Activated CD4-positive, CD25-positive, alpha-beta regulatory T cell treated with anti-CD3 and anti-CD28 coated beads, Interleukin-2, amount 50 U/mL, for 24 hours (primary cell): Measurements from ENCODE around the gene ZFP36L1.

Experiments used
- ATAC-seq, 2 donors: fragments of 150-1000 bp; cut with Tn5 transposase; one replicate each; pipeline ENCODE4 v1.10.0; 2021; ENCODE audit warnings: mild to moderate bottlenecking in 1 of 2, moderate library complexity in 1 of 2

The ZFP36L1 gene

GRCh38 chr14:68761391-68761790 lies 31.5 kb downstream of the ZFP36L1 start:
- ATAC-seq = no peak

- no peak for ATAC-seq
Measured at GRCh38 chr14:68760761-68761160, 32.1 kb downstream of the ZFP36L1 start.

- ATAC-seq = no peak
Measured at GRCh38 chr14:68759937-68760336, 32.9 kb downstream of the ZFP36L1 start.

- no peak for ATAC-seq
Measured at GRCh38 chr14:68759017-68759560, 33.8 kb downstream of the ZFP36L1 start.

- no peak for ATAC-seq
Measured at GRCh38 chr14:68758301-68758700, 34.6 kb downstream of the ZFP36L1 start.

GRCh38 chr14:68757618-68758081 lies 35.2 kb downstream of the ZFP36L1 start:
- ATAC-seq = peak in 1 of 2 donors; percentile 41

- no peak for ATAC-seq
Measured at GRCh38 chr14:68756734-68757133, 36.1 kb downstream of the ZFP36L1 start.

GRCh38 chr14:68756000-68756481 lies 36.8 kb downstream of the ZFP36L1 start:
- ATAC-seq = no peak

- ATAC-seq = no peak
Measured at GRCh38 chr14:68755016-68755353, 37.9 kb downstream of the ZFP36L1 start.

- ATAC-seq = no peak
Measured at GRCh38 chr14:68753690-68754089, 39.2 kb downstream of the ZFP36L1 start.

- ATAC-seq = no peak
Measured at GRCh38 chr14:68752271-68753006, 40.4 kb downstream of the ZFP36L1 start.

GRCh38 chr14:68749487-68750475 lies 43.1 kb downstream of the ZFP36L1 start:
- no peak for ATAC-seq

GRCh38 chr14:68748691-68749090 lies 44.2 kb downstream of the ZFP36L1 start:
- ATAC-seq = no peak

- no peak for ATAC-seq
Measured at GRCh38 chr14:68748260-68748659, 44.6 kb downstream of the ZFP36L1 start.

GRCh38 chr14:68747393-68747792 lies 45.5 kb downstream of the ZFP36L1 start:
- ATAC-seq = no peak

GRCh38 chr14:68744613-68745012 lies 48.3 kb downstream of the ZFP36L1 start:
- ATAC-seq = no peak

- peak; percentile 73 to 77 for ATAC-seq
Measured at GRCh38 chr14:68741839-68742470, 50.9 kb downstream of the ZFP36L1 start.

- peak in 1 of 2 donors; percentile 23 for ATAC-seq
Measured at GRCh38 chr14:68741477-68741791, 51.4 kb downstream of the ZFP36L1 start.

GRCh38 chr14:68740788-68741476 lies 51.9 kb downstream of the ZFP36L1 start:
- no peak for ATAC-seq

GRCh38 chr14:68739701-68740100 lies 53.2 kb downstream of the ZFP36L1 start:
- no peak for ATAC-seq

- ATAC-seq = no peak
Measured at GRCh38 chr14:68738559-68738958, 54.3 kb downstream of the ZFP36L1 start.
